IMR-90 (cell line): ENCODE measurements around the gene SPTLC3. TPM values are rescaled to one million over a fixed set of nuclear protein-coding genes. Genes with fewer than 3 reads are reported as not detected.

Experiments used
- ATAC-seq: fragments of 200-7000 bp; cut with Tn5 transposase; 2 replicates; pipeline ENCODE4 v1.9.1; 2020; ENCODE audit warnings: low read depth, mild to moderate bottlenecking, moderate library complexity
- BruUV-seq: library from RNA; stranded (reverse); fragments of 400-500 nt; replicated peaks from 2 replicates; lab custom pipeline; 2021; lab: Mats Ljungman, UMichigan
- CTCF ChIA-PET: fragments of 300-600 bp; formaldehyde crosslinking; extraction: SDS; loops from one replicate; lab custom pipeline; 2021; ENCODE audit warnings: antibody characterized with exemption; lab: Yijun Ruan, JAX
- POLR2A ChIA-PET: fragments of 300-600 bp; sonication (Branson Sonifier 250); formaldehyde crosslinking; loops from one replicate; lab custom pipeline; 2022; ENCODE audit warnings: antibody characterized with exemption; ENCODE audit not compliant: unreplicated experiment; lab: Charles Lee
- DNase-seq: peaks from one replicate; pipeline ENCODE4 v3.0.0; 2013
- H2AFZ ChIP-seq: replicated peaks from 2 replicates; pipeline ENCODE3; 2013; ENCODE audit warnings: low read length, mild to moderate bottlenecking; ENCODE audit not compliant: poor library complexity
- H2AK5ac ChIP-seq: 2 replicates; pipeline ENCODE4 v1.6.1; 2013; ENCODE audit warnings: low read depth, low read length, inconsistent platforms
- H2AK9ac ChIP-seq: replicated peaks from 2 replicates; pipeline ENCODE3; 2013; ENCODE audit warnings: mild to moderate bottlenecking, low read depth, low read length, moderate library complexity; ENCODE audit not compliant: poor library complexity
- H2BK120ac ChIP-seq: 2 replicates; pipeline ENCODE4 v1.6.1; 2013; ENCODE audit warnings: low read depth, low read length, inconsistent platforms
- H2BK15ac ChIP-seq: 3 replicates; pipeline ENCODE4 v1.6.1; 2013; ENCODE audit warnings: low read depth, low read length, inconsistent platforms
- H2BK20ac ChIP-seq: 2 replicates; pipeline ENCODE4 v1.6.1; 2013; ENCODE audit warnings: low read depth, mild to moderate bottlenecking, inconsistent platforms, low read length, moderate library complexity
- H2BK5ac ChIP-seq: 2 replicates; pipeline ENCODE4 v1.6.1; 2013; ENCODE audit warnings: mild to moderate bottlenecking, low read depth, low read length, inconsistent platforms; ENCODE audit not compliant: poor library complexity, severe bottlenecking
- H3K14ac ChIP-seq: replicated peaks from 2 replicates; pipeline ENCODE4 v1.6.1; 2013; ENCODE audit warnings: low read depth, low read length, inconsistent platforms
- H3K18ac ChIP-seq: 2 replicates; pipeline ENCODE4 v1.6.1; 2013; ENCODE audit warnings: low read depth, low read length, control low read depth
- H3K23ac ChIP-seq: 2 replicates; pipeline ENCODE4 v1.6.1; 2013; ENCODE audit warnings: low read depth, low read length, inconsistent platforms
- H3K27ac ChIP-seq: 2 replicates; pipeline ENCODE4 v1.5.1; 2013; ENCODE audit warnings: mild to moderate bottlenecking, control low read depth, low read length; ENCODE audit not compliant: insufficient read depth
- H3K27me3 ChIP-seq: 2 replicates; pipeline ENCODE4 v1.6.1; 2013; ENCODE audit warnings: low read length; ENCODE audit not compliant: control insufficient read depth, insufficient read depth
- H3K36me3 ChIP-seq: 2 replicates; pipeline ENCODE4 v1.6.1; 2013; ENCODE audit warnings: low read length, mixed read lengths; ENCODE audit not compliant: control insufficient read depth, insufficient read depth
- H3K4ac ChIP-seq: 2 replicates; pipeline ENCODE4 v1.6.1; 2013; ENCODE audit warnings: low read depth, low read length, inconsistent platforms
- H3K4me1 ChIP-seq: 2 replicates; pipeline ENCODE4 v1.6.1; 2013; ENCODE audit warnings: low read length, mixed read lengths; ENCODE audit not compliant: control insufficient read depth, insufficient read depth
- H3K4me2 ChIP-seq: 2 replicates; pipeline ENCODE4 v1.6.1; 2013; ENCODE audit warnings: low read depth, mild to moderate bottlenecking, control low read depth, low read length, moderate library complexity
- H3K4me3 ChIP-seq: 2 replicates; pipeline ENCODE4 v1.5.1; 2013; ENCODE audit warnings: low read depth, mild to moderate bottlenecking, control low read depth, low read length, moderate library complexity; ENCODE audit not compliant: insufficient read depth
- H3K56ac ChIP-seq: 2 replicates; pipeline ENCODE4 v1.6.1; 2013; ENCODE audit warnings: low read length, inconsistent platforms; ENCODE audit not compliant: insufficient read depth; ENCODE audit errors: extremely low read depth
- H3K79me1 ChIP-seq, 2 experiments: 2 replicates each; pipeline ENCODE4 v1.6.1; 2013; ENCODE audit warnings: low read length in 2 of 2, inconsistent platforms in 1 of 2, low read depth in 1 of 2
- H3K9ac ChIP-seq: 2 replicates; pipeline ENCODE4 v1.6.1; 2013; ENCODE audit warnings: low read depth, low read length, control low read depth
- H3K9me1 ChIP-seq: 2 replicates; pipeline ENCODE4 v1.6.1; 2013; ENCODE audit warnings: low read length, inconsistent platforms; ENCODE audit not compliant: insufficient read depth
- H3K9me3 ChIP-seq: 2 replicates; pipeline ENCODE4 v1.6.1; 2013; ENCODE audit warnings: low read length; ENCODE audit not compliant: control insufficient read depth, insufficient read depth
- H4K20me1 ChIP-seq: 2 replicates; pipeline ENCODE4 v1.6.1; 2013; ENCODE audit warnings: low read length, inconsistent platforms; ENCODE audit not compliant: insufficient read depth
- H4K5ac ChIP-seq: 2 replicates; pipeline ENCODE4 v1.6.1; 2013; ENCODE audit warnings: mild to moderate bottlenecking, low read depth, low read length, control low read depth
- H4K8ac ChIP-seq, 2 experiments: 2 replicates each; pipeline ENCODE4 v1.6.1; 2013; ENCODE audit warnings: low read depth in 2 of 2, low read length in 2 of 2, control low read depth in 1 of 2, inconsistent platforms in 1 of 2
- H4K91ac ChIP-seq: 2 replicates; pipeline ENCODE4 v1.6.1; 2013; ENCODE audit warnings: low read depth, low read length, inconsistent platforms; ENCODE audit not compliant: insufficient read depth
- BHLHE40 ChIP-seq: fragments of 150-350 bp; IDR thresholded peaks from 2 replicates; pipeline ENCODE4 v1.6.1; 2016; ENCODE audit warnings: mild to moderate bottlenecking, low read depth, low read length
- RCOR1 ChIP-seq: IDR thresholded peaks from 2 replicates; pipeline ENCODE4 v1.6.1; 2012; ENCODE audit warnings: mild to moderate bottlenecking, low read length, improper control_type of control experiment; ENCODE audit not compliant: insufficient replicate concordance
- WGBS, 2 experiments: methylation state at CpG; one replicate each; pipeline versions ENCODE4 v1.1.5 to v1.1.7; 2013; ENCODE audit warnings: missing lambda C conversion rate in 2 of 2; ENCODE audit not compliant: insufficient read length in 1 of 2; ENCODE audit errors: extremely low coverage in 2 of 2; 5-methylcytosine and 5-hydroxymethylcytosine counted together
- dilution Hi-C: fragments of 300-500 bp; cut with HindIII; formaldehyde crosslinking; loops from one replicate; pipeline ENCODE4 v1.14.3; 2018; ENCODE audit warnings: low sequenced_read_pairs; ENCODE audit not compliant: unreplicated experiment
- in situ Hi-C: fragments of 300-500 bp; cut with MboI; formaldehyde crosslinking; loops from 3 replicates; pipeline ENCODE4 v1.14.3; 2019; ENCODE audit warnings: low sequenced_read_pairs, inconsistent platforms, mixed read lengths
- intact Hi-C: fragments of 100-400 bp; cut with micrococcal nuclease; formaldehyde crosslinking; loops from 2 replicates; pipeline ENCODE4 v1.10.0; 2022
- polyA plus RNA-seq, 3 experiments: library from polyadenylated mRNA; depleted of rRNA; stranded (reverse); fragments of >200 nt; gene quantifications; 2 replicates each; pipeline ENCODE4 v1.2.3, GENCODE V29; 2012; ENCODE audit warnings: low replicate concordance in 1 of 3
- total RNA-seq: library from RNA; depleted of rRNA; stranded (reverse); fragments of >200 nt; gene quantifications from 2 replicates; pipeline ENCODE4 v1.2.3, GENCODE V29; 2012

Gene SPTLC3
- total and polyA plus RNA-seq, 2 of the 4 experiments (the other 2 are of a cell fraction): 0.44 to 1.6 TPM

GRCh38 chr20:13102694-13103093 lies 93.9 kb downstream of the SPTLC3 start:
- H3K4me3 ChIP-seq: no peak overlapping the region
- H2BK5ac ChIP-seq: no peak overlapping the region
- no peaks in the 10 kb centered on the region for H3K9me3 ChIP-seq
- no peak for TF ChIP-seq RCOR1
- TF ChIP-seq BHLHE40: no peak
- H4K20me1 ChIP-seq: no peaks in the 10 kb centered on the region
- in situ Hi-C loops (loop anchor here (5.0 kb wide), 1 partner anchor 130 kb away; no protein-coding TSS in a partner anchor), dilution Hi-C loops (no loop called here), intact Hi-C loops (no loop called here)
- no peaks in the 10 kb centered on the region for H3K27me3 ChIP-seq
- H3K79me1 ChIP-seq: no peaks in the 10 kb centered on the region
- no peak overlapping the region for H2AK5ac ChIP-seq
- H3K18ac ChIP-seq: no peak overlapping the region
- H4K91ac ChIP-seq: no peak overlapping the region
- H3K4me2 ChIP-seq: no peak overlapping the region
- H2BK20ac ChIP-seq: no peak overlapping the region
- H3K4ac ChIP-seq: no peak overlapping the region
- BruUV-seq: no TSS peak
- no peak overlapping the region for H2BK120ac ChIP-seq
- no peaks in the 10 kb centered on the region for H3K9me1 ChIP-seq
- no peak overlapping the region for H4K5ac ChIP-seq
- no peak overlapping the region for H2AFZ ChIP-seq
- H2AK9ac ChIP-seq: no peak overlapping the region
- no peaks in the 10 kb centered on the region for H3K36me3 ChIP-seq
- no peak overlapping the region for H3K23ac ChIP-seq
- DNase-seq (no peak), ATAC-seq (no peak)
- no peak overlapping the region for H3K9ac ChIP-seq
- WGBS, 2 experiments: no CpG with 5 or more reads among the region's 1 CpG
- no peak overlapping the region for H3K56ac ChIP-seq
- H3K4me1 ChIP-seq: no peaks in the 10 kb centered on the region; the same call in 1 of the 2 replicates
- POLR2A ChIA-PET: no interaction called here
- no peak overlapping the region for H2BK15ac ChIP-seq
- no peak overlapping the region for H4K8ac ChIP-seq
- no peak overlapping the region for H3K27ac ChIP-seq
- no peak overlapping the region for H3K14ac ChIP-seq
- CTCF ChIA-PET: no interaction called here
